DMS79 (cell line): ENCODE data around the gene PODNL1.
A peak's percentile ranks its signal among the peaks of the same experiment; 100 is the strongest.

Source experiments
- DNase-seq: peaks from one replicate; lab custom pipeline; 2025; lab: John Stamatoyannopoulos, UW

The PODNL1 gene

GRCh38 chr19:13957051-13957450 is 18.8 kb upstream of the PODNL1 start:
- no peak for DNase-seq

DNA sequence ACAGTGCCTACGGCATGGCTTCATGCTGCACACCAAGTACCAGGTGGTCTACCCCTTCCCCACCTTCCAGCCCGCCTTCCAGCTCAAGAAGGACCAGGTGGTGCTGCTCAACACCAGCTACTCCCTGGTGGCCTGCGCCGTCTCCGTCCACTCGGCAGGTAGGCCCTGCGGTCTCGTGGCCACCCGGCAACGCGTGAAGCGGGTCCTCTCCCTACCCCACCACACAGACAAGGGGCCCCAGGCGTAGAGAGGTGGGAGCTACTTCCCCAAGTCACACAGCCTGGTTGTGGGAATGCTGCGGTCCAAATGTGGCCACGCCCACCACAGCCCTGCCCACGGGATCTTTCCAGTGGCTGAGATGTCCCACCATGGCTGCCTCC is 18.1 kb upstream of the PODNL1 start:
- DNase-seq, result no peak

DNA sequence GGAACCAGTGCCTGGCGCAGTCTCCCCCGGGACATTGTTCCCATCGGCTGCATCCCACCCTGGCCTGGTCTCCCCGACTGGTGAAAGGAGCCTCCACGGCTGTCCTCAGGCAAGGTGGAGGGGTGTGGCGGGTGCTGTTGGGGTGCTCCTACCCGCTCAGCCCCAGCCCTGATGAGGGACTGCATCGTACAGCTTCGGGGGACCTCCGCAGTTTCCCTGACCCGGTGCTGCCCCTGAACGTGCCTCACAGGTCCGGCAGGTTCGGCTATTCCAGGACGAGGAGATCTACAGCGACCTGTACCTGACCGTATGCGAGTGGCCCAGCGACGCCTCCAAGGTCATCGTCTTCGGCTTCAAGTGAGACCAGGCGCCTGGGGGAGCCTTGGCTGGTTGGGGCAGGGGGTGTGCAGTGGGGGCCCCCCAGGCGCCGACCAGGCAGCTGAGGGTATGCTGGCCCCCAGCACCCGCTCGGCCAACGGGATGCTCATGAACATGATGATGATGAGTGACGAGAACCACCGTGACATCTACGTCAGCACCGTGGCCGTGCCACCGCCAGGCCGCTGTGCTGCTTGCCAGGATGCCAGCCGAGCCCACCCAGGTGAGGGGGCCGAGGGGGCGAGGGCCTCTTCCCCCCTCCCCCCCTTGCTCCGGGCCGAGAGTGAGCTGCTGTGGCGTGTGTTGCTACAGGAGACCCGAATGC is 17.6 kb upstream of the PODNL1 start:
- no peak for DNase-seq

DNA sequence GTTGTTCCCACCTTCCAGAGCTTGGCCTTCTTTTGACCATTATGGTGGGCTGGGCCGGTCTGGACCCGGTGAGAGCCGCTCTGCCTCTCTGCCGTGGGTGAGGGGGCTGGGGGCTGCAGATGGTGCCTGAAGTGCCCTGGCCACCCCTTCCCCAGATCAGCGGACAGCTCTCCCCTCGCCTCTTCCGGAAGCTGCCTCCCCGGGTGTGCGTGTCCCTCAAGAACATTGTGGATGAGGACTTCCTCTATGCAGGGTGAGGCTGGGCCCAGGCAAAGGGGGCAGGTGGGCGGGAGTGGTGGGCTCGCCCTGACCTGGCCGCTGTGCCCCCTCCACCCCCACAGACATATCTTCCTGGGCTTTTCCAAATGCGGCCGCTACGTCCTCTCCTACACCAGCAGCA is 16.0 kb upstream of the PODNL1 start:
- no peak for DNase-seq

DNA sequence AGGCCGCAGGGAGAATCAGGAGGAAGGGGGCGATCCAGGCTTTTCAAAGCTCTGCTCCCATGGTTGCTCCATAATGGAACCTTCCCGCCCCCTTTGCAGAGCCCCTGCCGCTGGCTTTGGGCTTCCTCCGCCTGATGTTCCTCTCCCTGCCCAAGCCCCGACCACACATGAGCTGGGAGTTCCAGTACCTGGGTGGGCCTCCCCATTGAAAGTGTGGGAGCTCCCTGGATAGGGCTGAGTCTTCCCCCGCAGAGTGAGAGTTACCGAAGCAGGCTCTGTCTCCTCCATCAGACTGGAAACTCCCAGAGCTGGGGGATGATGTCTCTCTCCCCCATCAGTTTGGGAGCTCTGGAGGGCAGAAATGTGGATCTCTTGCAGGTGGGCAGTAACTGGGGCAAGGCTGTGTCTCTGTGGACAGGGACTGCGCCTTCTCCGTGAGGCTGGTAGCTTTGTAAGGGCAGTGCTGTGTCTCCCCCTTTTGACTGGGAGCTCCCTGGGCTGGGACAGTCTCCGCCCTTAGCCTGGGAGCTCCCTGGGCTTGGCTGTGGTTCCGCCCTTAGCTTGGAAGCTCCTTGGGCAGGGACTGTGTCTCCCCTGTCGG is 14.8 kb upstream of the PODNL1 start:
- DNase-seq, result no peak

DNA sequence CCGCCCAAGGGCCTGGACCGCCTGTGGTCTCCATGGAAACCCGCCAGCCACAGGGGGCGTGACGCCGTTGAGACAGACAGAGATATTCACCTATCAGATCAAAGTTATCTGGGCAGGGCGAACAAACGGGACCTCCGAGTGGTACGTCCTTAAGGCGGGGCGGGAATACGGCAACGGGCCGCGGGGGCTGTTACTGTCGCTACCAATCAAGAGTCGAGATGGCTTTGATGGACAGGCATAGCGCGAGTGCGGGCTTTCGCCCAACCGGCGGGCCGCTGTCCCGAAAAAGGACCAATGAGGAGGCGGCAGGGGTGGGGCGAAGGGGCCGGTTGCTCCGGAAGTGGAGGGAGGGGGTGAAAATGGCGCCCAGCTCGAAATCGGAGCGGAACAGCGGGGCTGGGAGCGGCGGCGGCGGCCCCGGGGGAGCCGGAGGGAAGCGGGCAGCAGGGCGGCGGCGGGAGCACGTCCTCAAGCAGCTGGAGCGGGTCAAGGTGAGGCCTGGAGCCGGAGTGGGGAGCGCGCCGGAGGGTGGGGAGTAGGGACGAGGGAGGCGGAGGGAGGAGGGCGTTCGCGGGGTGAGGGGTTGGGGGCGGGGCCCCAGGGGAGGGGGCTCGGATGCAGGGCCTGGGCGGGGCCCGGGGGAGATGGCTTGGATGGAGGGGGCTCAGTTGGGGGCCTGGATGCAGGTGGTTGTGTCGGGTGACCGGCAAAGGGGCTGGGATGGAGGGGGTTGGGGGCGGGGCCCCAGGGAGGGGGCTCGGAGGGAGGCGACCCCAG is 14.1 kb upstream of the PODNL1 start, which contains the start of gene DCAF15:
TSS of gene DCAF15 (plus strand) at position 356 of the 777 bp plus-strand sequence. CDS start at position 360, 4 bp downstream.
- DNase-seq, result peak; percentile 99

DNA sequence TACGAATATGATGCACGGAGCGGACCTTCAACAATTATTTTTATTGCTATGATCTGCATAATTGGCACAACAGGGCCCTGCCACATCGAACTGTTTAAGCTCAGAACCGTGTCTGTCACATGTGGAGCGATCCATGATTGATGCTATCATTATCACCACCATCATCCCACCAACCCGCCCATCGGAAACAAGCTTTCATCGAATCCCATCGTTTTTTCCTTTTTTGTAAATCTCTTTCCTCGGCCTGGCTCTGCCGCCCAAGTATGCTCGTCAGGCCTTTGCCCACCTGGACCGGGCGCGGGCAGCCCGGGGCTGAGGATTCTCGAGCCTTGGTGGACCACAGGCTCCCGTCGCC is 13.6 kb upstream of the PODNL1 start:
- no peak for DNase-seq

DNA sequence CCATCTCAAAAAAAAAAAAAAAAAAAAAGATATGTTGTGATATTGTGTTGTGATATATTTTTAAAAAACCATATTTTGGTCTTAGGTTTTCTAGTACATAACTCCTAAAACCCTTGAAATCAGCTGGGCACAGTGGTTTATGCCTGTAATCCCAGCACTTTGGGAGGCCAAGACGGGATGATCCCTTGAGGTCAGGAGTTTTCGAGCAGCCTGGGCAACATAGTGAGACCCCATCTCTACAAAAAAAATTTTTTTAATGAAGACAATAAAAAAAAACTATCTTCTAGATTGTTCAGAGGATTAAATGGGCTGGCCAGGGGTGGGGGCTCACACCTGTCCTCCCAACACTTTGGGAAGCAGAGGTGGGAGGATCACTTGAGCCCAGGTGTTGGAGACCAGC is 12.8 kb upstream of the PODNL1 start:
- DNase-seq, result no peak

GRCh38 chr19:13946414-13946813 is 8.2 kb upstream of the PODNL1 start:
- no peak for DNase-seq

DNA sequence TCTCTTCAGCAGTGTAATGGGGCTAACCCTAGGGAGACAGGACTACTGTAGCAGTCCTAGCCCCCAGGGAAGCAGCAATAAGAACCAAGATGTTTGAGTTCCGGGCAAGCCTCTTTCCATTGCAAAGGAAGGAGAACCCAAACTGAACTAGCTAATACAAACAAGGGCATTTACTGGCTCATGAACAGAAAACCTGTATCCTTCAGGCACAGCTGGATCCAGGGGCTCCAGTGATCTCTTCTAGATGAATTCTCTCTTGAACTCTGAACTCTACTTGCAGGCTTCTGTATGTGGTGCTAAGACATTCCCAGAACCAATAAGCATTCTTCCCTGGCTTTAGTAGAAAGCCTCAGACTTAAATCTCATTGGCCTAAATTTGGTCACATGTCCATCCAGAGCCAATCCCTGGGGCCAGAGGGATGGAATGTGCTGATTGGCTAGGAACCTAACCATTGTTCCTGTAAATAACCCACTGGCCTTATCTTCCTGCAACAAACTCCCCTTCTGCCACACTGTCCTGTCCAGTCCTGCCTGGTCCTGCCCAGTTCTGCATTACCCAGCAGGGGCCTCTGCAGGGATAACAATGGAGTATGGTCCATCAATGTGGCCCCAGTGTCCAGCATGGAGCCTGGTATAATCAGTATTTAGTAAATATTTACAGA is 3.9 kb upstream of the PODNL1 start:
- DNase-seq, result no peak

DNA sequence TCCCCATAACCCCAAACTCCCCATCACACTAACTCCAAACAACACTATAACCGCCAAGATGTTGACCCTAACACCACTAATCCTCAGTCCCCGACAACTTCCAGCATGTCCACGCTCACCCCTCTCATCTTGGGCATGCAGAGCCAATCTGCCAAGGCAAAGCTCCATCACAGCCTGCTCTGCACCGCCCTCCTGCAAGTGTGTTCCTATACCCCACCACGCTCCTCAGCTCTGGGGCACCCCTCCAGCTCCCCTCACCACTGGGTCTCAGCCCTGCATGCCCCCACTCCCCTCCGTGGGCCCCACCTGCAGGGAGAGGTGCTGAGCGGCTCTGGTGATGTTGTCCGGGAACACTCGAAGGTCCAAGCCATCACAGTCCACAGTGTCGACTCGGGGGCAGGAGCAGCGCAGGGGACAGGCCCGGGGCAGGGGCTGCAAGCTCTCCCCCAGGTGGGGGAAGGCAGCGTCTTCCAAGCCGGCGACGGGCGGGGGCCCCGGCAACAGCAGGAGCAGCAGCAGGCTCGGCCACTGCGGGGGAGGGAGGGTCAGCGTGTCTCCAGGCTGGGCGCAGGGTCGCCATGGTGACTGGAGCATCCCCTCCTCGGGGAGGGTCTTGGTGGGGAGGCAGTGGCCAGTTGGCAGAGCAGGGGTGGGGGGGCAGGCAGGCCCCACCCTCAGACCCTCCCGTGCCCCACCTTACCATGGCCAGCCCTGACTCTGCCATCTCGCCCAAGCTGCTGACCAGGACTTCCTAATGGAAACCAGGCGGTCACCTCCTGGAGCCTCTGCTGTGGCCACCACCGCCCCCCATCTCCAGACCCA is 527 bp downstream of the PODNL1 start:
- DNase-seq, result no peak

- DNase-seq, result no peak
These were observed 2.3 kb downstream of the PODNL1 start for GRCh38 chr19:13935765-13936510.

DNA sequence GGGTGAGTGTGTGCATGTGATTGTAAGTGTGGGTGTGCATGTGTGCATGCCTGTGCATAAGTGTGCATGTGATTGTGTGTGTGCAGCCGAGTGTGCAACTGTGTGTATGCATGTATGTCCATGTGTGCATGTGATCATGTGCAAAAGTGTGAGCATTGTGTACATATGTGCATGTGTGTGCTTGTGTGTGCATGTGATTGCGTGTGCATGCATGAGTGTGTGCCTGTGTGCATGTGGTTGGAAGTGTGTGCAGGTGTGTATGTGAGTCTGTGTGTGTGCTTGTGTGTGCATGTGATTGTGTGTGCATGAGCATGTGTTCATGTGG is 3.5 kb downstream of the PODNL1 start:
- no peak for DNase-seq

- no peak for DNase-seq
These were observed 5.3 kb downstream of the PODNL1 start for GRCh38 chr19:13932911-13933393.

DNA sequence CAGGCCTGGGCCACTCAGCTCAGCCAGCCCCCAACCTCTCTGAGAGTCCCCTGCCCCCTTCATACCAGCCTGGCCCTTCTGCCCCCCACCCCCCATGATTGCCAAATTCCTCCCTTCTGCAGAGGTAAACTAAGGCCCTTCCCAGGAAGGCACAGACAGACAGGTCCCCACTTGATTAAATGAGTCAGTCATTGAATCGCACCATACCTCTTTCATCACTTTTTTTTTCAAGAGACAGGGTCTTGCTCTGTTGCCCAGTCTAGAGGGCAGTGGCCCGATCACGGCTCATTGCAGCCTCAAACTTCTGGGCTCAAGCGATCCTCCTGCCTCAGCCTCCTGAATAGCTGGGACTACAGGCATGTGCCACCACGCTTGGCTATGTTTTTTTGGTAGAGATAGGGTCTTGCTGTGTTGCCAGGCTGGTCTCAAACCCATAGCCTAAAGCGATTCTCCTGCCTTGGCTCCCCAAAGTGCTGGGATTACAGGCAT is 6.0 kb downstream of the PODNL1 start:
- no peak for DNase-seq

GRCh38 chr19:13931391-13932148 is 6.6 kb downstream of the PODNL1 start:
- DNase-seq, result no peak

DNA sequence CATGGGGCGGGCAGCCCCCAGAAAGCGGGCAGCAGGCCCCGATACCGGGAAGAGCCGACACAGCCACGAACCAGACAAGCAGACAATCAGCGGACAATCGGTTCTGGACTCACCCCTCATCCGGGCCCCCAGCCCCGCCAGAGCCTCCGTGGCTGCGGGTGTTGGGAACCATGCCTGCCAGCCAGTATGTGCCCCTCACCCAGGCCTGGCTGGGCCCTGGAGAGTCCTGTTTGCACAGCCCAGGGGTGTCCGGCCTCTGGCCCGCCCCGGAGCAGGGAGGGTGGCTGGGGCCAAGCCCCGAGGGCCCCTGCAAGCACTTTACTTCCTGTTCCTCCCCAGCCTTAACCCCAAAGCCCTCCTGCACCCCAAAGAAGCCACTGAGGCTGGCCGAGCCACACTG is 7.8 kb downstream of the PODNL1 start:
- no peak for DNase-seq

DNA sequence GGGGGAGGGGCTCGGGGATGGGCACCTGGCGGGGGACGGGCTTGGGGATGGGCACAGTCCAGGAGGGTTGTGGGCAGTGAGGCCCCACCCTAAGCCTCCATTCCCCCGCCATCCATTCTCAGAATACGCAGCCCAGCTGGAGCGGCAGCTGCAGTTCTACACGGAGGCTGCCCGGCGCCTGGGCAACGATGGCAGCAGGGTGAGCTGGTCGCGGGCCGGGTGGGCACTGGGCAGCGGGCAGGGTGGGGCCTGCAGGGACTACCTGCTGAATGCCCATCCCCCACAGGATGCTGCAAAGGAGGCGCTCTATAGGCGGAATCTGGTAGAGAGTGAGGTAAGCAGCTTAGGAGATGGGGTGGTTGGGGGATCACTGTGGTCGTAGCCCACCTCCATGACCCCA is 8.3 kb downstream of the PODNL1 start:
- no peak for DNase-seq

- DNase-seq, result no peak
These were observed 8.9 kb downstream of the PODNL1 start for GRCh38 chr19:13929340-13929739.

GRCh38 chr19:13926715-13927114 is 11.5 kb downstream of the PODNL1 start:
- no peak for DNase-seq
